ENCODE measurements around the gene SHLD1.
A peak's percentile ranks its signal among the peaks of the same experiment; 100 is the strongest.
"Not testable (repeated sequence)": the region's sequence is repeated elsewhere in the genome, so short reads cannot be mapped to it uniquely, and the experiment has no call there.

The SHLD1 gene, protein sequence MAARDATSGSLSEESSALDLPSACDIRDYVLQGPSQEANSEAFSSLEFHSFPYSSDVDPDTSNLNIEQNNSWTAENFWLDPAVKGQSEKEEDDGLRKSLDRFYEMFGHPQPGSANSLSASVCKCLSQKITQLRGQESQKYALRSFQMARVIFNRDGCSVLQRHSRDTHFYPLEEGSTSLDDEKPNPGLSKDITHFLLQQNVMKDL

DNA sequence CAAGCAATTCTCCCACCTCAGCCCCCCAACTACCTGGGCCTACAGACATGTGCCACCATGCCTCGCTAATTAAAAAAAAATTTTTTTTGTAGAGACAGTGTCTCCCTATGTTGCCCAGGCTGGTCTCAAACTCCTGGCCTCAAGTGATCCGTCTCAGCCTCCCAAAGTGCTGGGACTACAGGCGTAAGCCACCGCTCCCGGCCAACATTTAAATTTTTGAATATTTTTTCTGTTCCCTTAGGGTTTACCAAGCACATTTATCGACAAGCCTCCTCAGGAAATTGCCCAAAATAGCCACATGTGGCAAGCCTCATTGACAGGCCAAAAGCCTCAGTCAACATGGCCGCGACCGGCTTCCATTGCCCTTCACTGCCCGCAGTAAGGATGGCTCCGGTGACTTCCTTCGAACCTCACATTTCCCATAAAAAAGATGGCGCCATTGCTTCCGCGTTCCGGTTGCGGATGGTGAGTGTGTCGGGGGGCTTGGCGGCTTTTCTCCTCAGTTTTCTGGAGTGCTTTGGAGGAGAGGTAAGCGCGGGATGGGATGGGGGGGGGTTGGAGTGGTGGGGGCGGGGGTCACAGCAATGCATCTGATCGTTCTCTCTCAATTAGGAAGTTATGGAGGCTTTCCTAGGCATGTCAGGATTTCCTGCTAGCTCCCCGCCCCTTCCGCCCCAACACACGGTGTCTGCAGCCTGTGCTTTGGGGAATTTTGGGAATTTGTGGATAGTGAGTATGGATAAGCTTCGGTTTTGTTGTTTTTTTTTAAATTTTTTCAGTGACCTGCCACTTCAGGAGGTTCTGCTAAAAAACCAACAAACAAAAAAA, at the start of gene SHLD1:
Gene SHLD1, plus strand, starts transcription at position 450 of the 828 bp plus-strand sequence. CDS start 22,465 bp downstream, outside the sequence.
- peak; percentile 87 for DNase-seq (ENCODE audit: extremely low spot score)
- CTCF ChIA-PET = interaction anchor here (0.9 to 2.5 kb wide), 5 partner anchors 8 to 222 kb away, joined by 3 to 9 read pairs (median 3); no protein-coding TSS in a partner anchor
- TF ChIP-seq CTCF (IDR thresholded peaks at IDR 0.05; ENCODE audit: control extremely low read depth, extremely low read depth, low read depth, missing control alignments) = no peak
- POLR2A ChIA-PET = no interaction called here

DNA sequence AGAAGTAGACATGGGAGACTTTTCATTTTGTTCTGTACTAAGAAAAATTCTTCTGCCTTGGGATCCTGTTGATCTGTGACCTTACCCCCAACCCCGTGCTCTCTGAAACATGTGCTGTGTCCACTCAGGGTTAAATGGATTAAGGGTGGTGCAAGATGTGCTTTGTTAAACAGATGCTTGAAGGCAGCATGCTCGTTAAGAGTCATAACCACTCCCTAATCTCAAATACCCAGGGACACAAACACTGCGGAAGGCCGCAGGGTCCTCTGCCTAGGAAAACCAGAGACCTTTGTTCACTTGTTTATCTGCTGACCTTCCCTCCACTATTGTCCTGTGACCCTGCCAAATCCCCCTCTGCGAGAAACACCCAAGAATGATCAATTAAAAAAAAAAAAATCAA, 47.9 kb upstream of the SHLD1 start:
- POLR2A ChIA-PET; CTCF ChIA-PET; DNase-seq (ENCODE audit: extremely low spot score): not testable (repeated sequence)

GRCh38 chr20:5703681-5704101, 46.5 kb upstream of the SHLD1 start:
- no peak for DNase-seq (ENCODE audit: extremely low spot score)
- CTCF ChIA-PET = interaction anchor here (1.0 kb wide), 1 partner anchor 146 kb away, joined by 3 read pairs; no protein-coding TSS in a partner anchor
- POLR2A ChIA-PET = no interaction called here
- TF ChIP-seq CTCF (IDR thresholded peaks at IDR 0.05; ENCODE audit: control extremely low read depth, extremely low read depth, low read depth, missing control alignments) = no peak

- POLR2A ChIA-PET = no interaction called here
- CTCF ChIA-PET = interaction anchor here (1.0 kb wide), 1 partner anchor 25 kb away, joined by 3 read pairs; no protein-coding TSS in a partner anchor
- DNase-seq (ENCODE audit: extremely low spot score) = no peak
- no peak for TF ChIP-seq CTCF (IDR thresholded peaks at IDR 0.05; ENCODE audit: control extremely low read depth, extremely low read depth, low read depth, missing control alignments)
Observed at GRCh38 chr20:5705827-5706226, 44.4 kb upstream of the SHLD1 start.

- no peak for TF ChIP-seq CTCF (IDR thresholded peaks at IDR 0.05; ENCODE audit: control extremely low read depth, extremely low read depth, low read depth, missing control alignments)
- ChIA-PET CTCF (no interaction called here), POLR2A (no interaction called here)
- no peak for DNase-seq (ENCODE audit: extremely low spot score)
Observed at GRCh38 chr20:5706797-5707196, 43.4 kb upstream of the SHLD1 start.

- no peak for DNase-seq (ENCODE audit: extremely low spot score)
- ChIA-PET CTCF (no interaction called here), POLR2A (no interaction called here)
- TF ChIP-seq CTCF (IDR thresholded peaks at IDR 0.05; ENCODE audit: control extremely low read depth, extremely low read depth, low read depth, missing control alignments) = no peak
Observed at GRCh38 chr20:5710551-5710950, 39.6 kb upstream of the SHLD1 start.

All from GM10248 (cell line).